ENCODE results near the gene ERC2. TPM values are rescaled to one million over a fixed set of nuclear protein-coding genes. Genes with fewer than 3 reads are reported as not detected.

ERC2 gene
- total and polyA plus RNA-seq, 2 donors (not counting 3 experiments of a cell fraction or from before 2014, with no cell fraction given): 5.6 to 15.5 TPM

GRCh38 chr3:56048331-56048730 is 419.9 kb downstream of the ERC2 start:
- no peaks in the 10 kb centered on the region for H3K4me1 ChIP-seq (ENCODE audit: control insufficient read depth, extremely low read depth, insufficient read depth, low read length)
- DNase-seq (ENCODE audit: low read depth, low spot score) (no peak), FAIRE-seq (no peak)
- TF ChIP-seq POLR2AphosphoS5 (IDR thresholded peaks at IDR 0.05; ENCODE audit: insufficient read depth, low read depth, low read length): no peak
- TF ChIP-seq FOS (IDR thresholded peaks at IDR 0.05; ENCODE audit: borderline replicate concordance, insufficient read depth, low read length): no peak
- no peak for TF ChIP-seq EZH2 (IDR thresholded peaks at IDR 0.05; ENCODE audit: borderline replicate concordance, low read depth, low read length, severe bottlenecking)
- no peak for TF ChIP-seq CTCF (IDR thresholded peaks at IDR 0.05; ENCODE audit: extremely low read depth in 1 of 2, insufficient read depth in 1 of 2, low read depth in 1 of 2, low read length in 2 of 2)
- TF ChIP-seq GATA2 (IDR thresholded peaks at IDR 0.05; ENCODE audit: insufficient read depth, insufficient read length, low read depth, low read length): no peak
- no peak overlapping the region for H3K9ac ChIP-seq (replicated peaks; ENCODE audit: extremely low read depth, insufficient read depth, low read length)
- no peaks in the 10 kb centered on the region for H3K27me3 ChIP-seq (ENCODE audit: control insufficient read depth in 2 of 2, insufficient read depth in 2 of 2, low read length in 2 of 2)
- H3K9me3 ChIP-seq (replicated peaks; ENCODE audit: control insufficient read depth, insufficient read depth, low read length): no peaks in the 10 kb centered on the region
- H2AFZ ChIP-seq (ENCODE audit: low read depth, low read length): no peak overlapping the region
- H3K4me3 ChIP-seq (replicated peaks in 1 of 3; ENCODE audit: insufficient read depth in 1 of 3, low read depth in 1 of 3, low read length in 3 of 3): no peak overlapping the region
- no peaks in the 10 kb centered on the region for H4K20me1 ChIP-seq (replicated peaks; ENCODE audit: control insufficient read depth, extremely low read depth, insufficient read depth, low read length)
- H3K27ac ChIP-seq (ENCODE audit: insufficient read depth, low read depth, low read length): no peak overlapping the region
- BruUV-seq (replicated peaks): no TSS peak
- ChIA-PET CTCF (interaction anchor here (1.1 kb wide), 1 partner anchor 35 kb away, joined by 3 read pairs; no protein-coding TSS in a partner anchor), POLR2A (no interaction called here)
- dilution Hi-C loops (cut with MboI; ENCODE audit: extremely low pct_ligation_motif_present, low sequenced_read_pairs) (no loop called here), intact Hi-C loops (cut with micrococcal nuclease) (loop anchor here (10.0 kb wide), 1 partner anchor 254 kb away; no protein-coding TSS in a partner anchor)
- H3K9me1 ChIP-seq (replicated peaks; ENCODE audit: control insufficient read depth, extremely low read depth, insufficient read depth, low read length): no peaks in the 10 kb centered on the region
- no peaks in the 10 kb centered on the region for H3K79me2 ChIP-seq (ENCODE audit: control insufficient read depth, insufficient read depth, low read length)
- no peaks in the 10 kb centered on the region for H3K36me3 ChIP-seq (ENCODE audit: control insufficient read depth in 2 of 2, extremely low read depth in 1 of 2, insufficient read depth in 2 of 2, low read length in 2 of 2)
- no peak overlapping the region for H3K4me2 ChIP-seq (ENCODE audit: insufficient read depth, low read length)
